Measurements from ENCODE around the gene COL4A1.

Gene COL4A1

GRCh38 chr13:110277357-110277975 is 29.5 kb downstream of the COL4A1 start:
- DNase-seq (ENCODE audit: low read depth in 2 of 2) = no peak
- no peak overlapping the region for H3K4me3 ChIP-seq (replicated peaks in 1 of 2; ENCODE audit: low read depth in 2 of 2, low read length in 2 of 2)
- TF ChIP-seq CTCF (IDR thresholded peaks at IDR 0.05; ENCODE audit: low read depth, low read length) = no peak

- DNase-seq (ENCODE audit: low read depth in 2 of 2) = no peak
- TF ChIP-seq CTCF (IDR thresholded peaks at IDR 0.05; ENCODE audit: low read depth, low read length) = no peak
- no peak overlapping the region for H3K4me3 ChIP-seq (replicated peaks in 1 of 2; ENCODE audit: low read depth in 2 of 2, low read length in 2 of 2)
Observed at GRCh38 chr13:110276553-110276950, 30.4 kb downstream of the COL4A1 start.

- peak in 1 of 2 donors; percentile 64 for DNase-seq (ENCODE audit: low read depth in 2 of 2)
- no peak for TF ChIP-seq CTCF (IDR thresholded peaks at IDR 0.05; ENCODE audit: low read depth, low read length)
- H3K4me3 ChIP-seq (replicated peaks in 1 of 2; ENCODE audit: low read depth in 2 of 2, low read length in 2 of 2) = no peak overlapping the region
Observed at GRCh38 chr13:110275931-110276552, 30.9 kb downstream of the COL4A1 start.

GRCh38 chr13:110274687-110275086 is 32.3 kb downstream of the COL4A1 start:
- TF ChIP-seq CTCF (IDR thresholded peaks at IDR 0.05; ENCODE audit: low read depth, low read length) = peak; percentile 36
- H3K4me3 ChIP-seq (replicated peaks in 1 of 2; ENCODE audit: low read depth in 2 of 2, low read length in 2 of 2) = no peak overlapping the region
- peak in 1 of 2 donors; percentile 32 for DNase-seq (ENCODE audit: low read depth in 2 of 2)

GRCh38 chr13:110273254-110273653 is 33.7 kb downstream of the COL4A1 start:
- no peak overlapping the region for H3K4me3 ChIP-seq (replicated peaks in 1 of 2; ENCODE audit: low read depth in 2 of 2, low read length in 2 of 2)
- TF ChIP-seq CTCF (IDR thresholded peaks at IDR 0.05; ENCODE audit: low read depth, low read length) = no peak
- no peak for DNase-seq (ENCODE audit: low read depth in 2 of 2)

- DNase-seq (ENCODE audit: low read depth in 2 of 2) = no peak
- TF ChIP-seq CTCF (IDR thresholded peaks at IDR 0.05; ENCODE audit: low read depth, low read length) = no peak
- no peak overlapping the region for H3K4me3 ChIP-seq (replicated peaks in 1 of 2; ENCODE audit: low read depth in 2 of 2, low read length in 2 of 2)
Observed at GRCh38 chr13:110272651-110273050, 34.3 kb downstream of the COL4A1 start.
